Measurements from ENCODE around the gene NRXN3. TPM values are rescaled to one million over a fixed set of nuclear protein-coding genes. Genes with fewer than 3 reads are reported as not detected.

NRXN3 gene
- total and polyA plus RNA-seq, 4 donors, result 1.4 to 8.3 (median 4.4) TPM

DNA sequence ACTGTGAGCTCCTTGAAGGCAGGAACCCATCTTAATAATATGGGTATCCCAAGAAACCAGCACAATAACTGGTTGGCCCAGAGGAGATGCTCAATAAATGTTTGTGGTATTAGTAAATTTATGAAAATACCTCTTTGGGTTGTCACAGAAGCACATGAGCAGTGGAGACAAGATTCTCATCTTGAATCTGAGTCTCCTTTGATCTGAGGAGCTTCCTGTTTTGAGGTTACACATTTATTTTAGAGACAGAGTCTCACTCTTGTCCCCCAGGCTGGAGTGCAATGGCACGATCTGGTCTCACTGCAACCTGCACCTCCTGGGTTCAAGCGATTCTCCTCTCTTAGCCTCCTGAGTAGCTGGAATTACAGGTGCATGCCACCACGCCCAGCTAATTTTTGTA, 247.4 kb downstream of the NRXN3 start:
- Histone ChIP-seq H3K4me1 (ENCODE audit: control insufficient read depth in 5 of 5, insufficient read depth in 5 of 5, low read length in 5 of 5) (no peaks in the 10 kb centered on the region), H3K27me3 (ENCODE audit: control insufficient read depth in 3 of 3, insufficient read depth in 3 of 3, low read length in 2 of 3) (no peaks in the 10 kb centered on the region), H3K9me3 (ENCODE audit: control insufficient read depth in 4 of 4, insufficient read depth in 3 of 4, low read length in 3 of 4) (no peaks in the 10 kb centered on the region), H3K36me3 (ENCODE audit: control insufficient read depth in 4 of 4, insufficient read depth in 4 of 4, low read length in 4 of 4) (no peaks in the 10 kb centered on the region), H3K4me3 (no peak overlapping the region), H3K27ac (ENCODE audit: low read depth in 1 of 2, low read length in 1 of 2) (no peak overlapping the region), H3K9ac (ENCODE audit: insufficient read depth in 1 of 2, low read length in 2 of 2) (no peak overlapping the region)
- ATAC-seq (ENCODE audit: insufficient read depth, low FRiP score), result no peak
- DNase-seq, result no peak
- TF ChIP-seq, protein P1, sequence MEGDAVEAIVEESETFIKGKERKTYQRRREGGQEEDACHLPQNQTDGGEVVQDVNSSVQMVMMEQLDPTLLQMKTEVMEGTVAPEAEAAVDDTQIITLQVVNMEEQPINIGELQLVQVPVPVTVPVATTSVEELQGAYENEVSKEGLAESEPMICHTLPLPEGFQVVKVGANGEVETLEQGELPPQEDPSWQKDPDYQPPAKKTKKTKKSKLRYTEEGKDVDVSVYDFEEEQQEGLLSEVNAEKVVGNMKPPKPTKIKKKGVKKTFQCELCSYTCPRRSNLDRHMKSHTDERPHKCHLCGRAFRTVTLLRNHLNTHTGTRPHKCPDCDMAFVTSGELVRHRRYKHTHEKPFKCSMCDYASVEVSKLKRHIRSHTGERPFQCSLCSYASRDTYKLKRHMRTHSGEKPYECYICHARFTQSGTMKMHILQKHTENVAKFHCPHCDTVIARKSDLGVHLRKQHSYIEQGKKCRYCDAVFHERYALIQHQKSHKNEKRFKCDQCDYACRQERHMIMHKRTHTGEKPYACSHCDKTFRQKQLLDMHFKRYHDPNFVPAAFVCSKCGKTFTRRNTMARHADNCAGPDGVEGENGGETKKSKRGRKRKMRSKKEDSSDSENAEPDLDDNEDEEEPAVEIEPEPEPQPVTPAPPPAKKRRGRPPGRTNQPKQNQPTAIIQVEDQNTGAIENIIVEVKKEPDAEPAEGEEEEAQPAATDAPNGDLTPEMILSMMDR (IDR thresholded peaks at IDR 0.05; ENCODE audit: control extremely low read depth, extremely low read depth), result no peak
- WGBS, 2 donors, result 84 to 86% methylated on average over 3 of the region's 3 CpGs

DNA sequence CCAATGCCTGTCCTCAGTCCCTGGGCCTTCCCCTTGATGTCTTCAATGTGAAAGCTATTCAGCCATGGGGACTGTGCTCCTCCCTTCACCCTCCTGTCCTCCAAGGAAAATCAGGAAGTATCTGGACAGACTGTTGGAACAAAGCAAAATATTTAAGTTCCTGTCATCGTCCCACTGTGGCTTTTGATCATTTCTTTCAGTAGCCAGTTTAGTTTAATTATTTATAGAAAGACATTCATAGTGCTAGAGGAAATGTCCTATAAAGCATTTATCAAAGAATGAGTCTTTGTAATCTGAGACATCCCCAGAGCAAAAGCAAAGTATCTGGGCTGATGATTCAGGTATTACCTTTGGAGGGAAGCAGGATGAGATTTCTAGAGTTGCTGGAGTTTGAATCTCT, 254.1 kb downstream of the NRXN3 start:
- Histone ChIP-seq H3K9ac (ENCODE audit: insufficient read depth in 1 of 2, low read length in 2 of 2) (no peak overlapping the region), H3K27ac (ENCODE audit: low read depth in 1 of 2, low read length in 1 of 2) (no peak overlapping the region), H3K27me3 (ENCODE audit: control insufficient read depth in 3 of 3, insufficient read depth in 3 of 3, low read length in 2 of 3) (no peaks in the 10 kb centered on the region), H3K4me1 (ENCODE audit: control insufficient read depth in 5 of 5, insufficient read depth in 5 of 5, low read length in 5 of 5) (peaks cover 0 to 4% (median 0%) of the 10 kb centered on the region in 5 donors), H3K36me3 (ENCODE audit: control insufficient read depth in 4 of 4, insufficient read depth in 4 of 4, low read length in 4 of 4) (no peaks in the 10 kb centered on the region), H3K9me3 (ENCODE audit: control insufficient read depth in 4 of 4, insufficient read depth in 3 of 4, low read length in 3 of 4) (no peaks in the 10 kb centered on the region), H3K4me3 (no peak overlapping the region)
- DNase-seq, result no peak
- WGBS, 2 donors, result 33 to 35% methylated on average over 1 of the region's 1 CpG
- ATAC-seq (ENCODE audit: insufficient read depth, low FRiP score), result no peak
- TF ChIP-seq, protein P1 (IDR thresholded peaks at IDR 0.05; ENCODE audit: control extremely low read depth, extremely low read depth), result no peak

DNA sequence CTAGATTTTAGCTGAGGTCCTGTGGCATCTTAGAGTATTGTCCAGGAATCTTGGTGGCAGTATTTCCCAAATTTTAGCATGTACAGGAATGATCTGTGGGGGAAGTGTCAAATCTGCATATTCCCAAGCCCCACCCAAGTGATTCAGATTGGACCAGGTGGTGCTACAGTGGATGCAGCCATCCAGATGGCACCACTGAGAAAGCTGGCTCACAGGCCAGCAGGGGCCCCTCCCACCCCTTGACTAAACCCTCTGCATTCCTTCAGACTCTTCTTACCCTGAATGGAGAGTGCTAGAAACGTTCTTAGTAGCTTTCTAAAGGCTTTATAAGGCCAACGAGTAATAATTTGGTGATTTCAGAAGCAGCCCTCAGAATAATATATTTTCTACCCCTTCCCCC, 255.2 kb downstream of the NRXN3 start:
- Histone ChIP-seq H3K27me3 (ENCODE audit: control insufficient read depth in 3 of 3, insufficient read depth in 3 of 3, low read length in 2 of 3) (no peaks in the 10 kb centered on the region), H3K4me1 (ENCODE audit: control insufficient read depth in 5 of 5, insufficient read depth in 5 of 5, low read length in 5 of 5) (peaks cover 0 to 4% (median 0%) of the 10 kb centered on the region in 5 donors), H3K4me3 (no peak overlapping the region), H3K9ac (ENCODE audit: insufficient read depth in 1 of 2, low read length in 2 of 2) (no peak overlapping the region), H3K9me3 (ENCODE audit: control insufficient read depth in 4 of 4, insufficient read depth in 3 of 4, low read length in 3 of 4) (no peaks in the 10 kb centered on the region), H3K36me3 (ENCODE audit: control insufficient read depth in 4 of 4, insufficient read depth in 4 of 4, low read length in 4 of 4) (no peaks in the 10 kb centered on the region), H3K27ac (ENCODE audit: low read depth in 1 of 2, low read length in 1 of 2) (no peak overlapping the region)
- TF ChIP-seq, protein P1 (IDR thresholded peaks at IDR 0.05; ENCODE audit: control extremely low read depth, extremely low read depth), result no peak
- ATAC-seq (ENCODE audit: insufficient read depth, low FRiP score) (peak; percentile 87), DNase-seq (peak in 1 of 3 donors; percentile 15)
- WGBS, 2 donors, result 43% methylated on average over 2 of the region's 2 CpGs

DNA sequence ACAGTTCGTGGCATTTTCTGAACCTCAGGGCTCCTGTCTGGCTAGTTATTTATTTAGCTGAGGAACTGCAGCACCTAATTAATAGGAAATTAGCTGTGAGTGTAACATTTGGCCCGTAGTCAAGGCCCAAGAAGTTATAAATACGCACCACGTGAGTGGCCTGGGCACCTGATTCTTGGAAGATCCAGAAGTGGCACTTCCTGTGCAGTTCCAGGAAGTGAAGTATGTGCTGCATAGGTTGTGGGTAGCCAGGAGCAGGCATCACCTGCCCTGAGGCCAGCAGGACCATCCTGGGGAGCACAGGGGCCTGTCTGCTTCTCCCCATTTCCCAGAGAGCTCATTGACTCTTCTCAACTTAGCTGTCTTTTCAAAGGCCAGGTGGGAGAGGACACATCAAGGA, 255.6 kb downstream of the NRXN3 start:
- DNase-seq, result no peak
- Histone ChIP-seq H3K4me1 (ENCODE audit: control insufficient read depth in 5 of 5, insufficient read depth in 5 of 5, low read length in 5 of 5) (peaks cover 0 to 4% (median 0%) of the 10 kb centered on the region in 5 donors), H3K9ac (ENCODE audit: insufficient read depth in 1 of 2, low read length in 2 of 2) (no peak overlapping the region), H3K9me3 (ENCODE audit: control insufficient read depth in 4 of 4, insufficient read depth in 3 of 4, low read length in 3 of 4) (no peaks in the 10 kb centered on the region), H3K27me3 (ENCODE audit: control insufficient read depth in 3 of 3, insufficient read depth in 3 of 3, low read length in 2 of 3) (no peaks in the 10 kb centered on the region), H3K36me3 (ENCODE audit: control insufficient read depth in 4 of 4, insufficient read depth in 4 of 4, low read length in 4 of 4) (no peaks in the 10 kb centered on the region), H3K27ac (ENCODE audit: low read depth in 1 of 2, low read length in 1 of 2) (peak overlapping the region in 1 of 2 donors; percentile 63), H3K4me3 (no peak overlapping the region)
- WGBS, 2 donors, result 36 to 53% methylated on average over 4 of the region's 4 CpGs
- TF ChIP-seq, protein P1 (IDR thresholded peaks at IDR 0.05; ENCODE audit: control extremely low read depth, extremely low read depth), result no peak
- peak; percentile 29 for ATAC-seq (ENCODE audit: insufficient read depth, low FRiP score)

Data from lung (tissue), 12 donors.